A549 (cell line): ENCODE measurements around the gene HOXB5. TPM values are rescaled to one million over a fixed set of nuclear protein-coding genes. Genes with fewer than 3 reads are reported as not detected.

ENCODE experiments used
- ATAC-seq, 2 experiments: fragments of 200-7000 bp in 1 of 2; fragments of >200 bp in 1 of 2; cut with Nextera tagmentation in 1 of 2; cut with Tn5 transposase in 1 of 2; 3 replicates each; pipeline versions ENCODE4 v1.8.0 to v1.9.1; 2018 to 2020; ENCODE audit warnings: mild to moderate bottlenecking in 1 of 2, moderate library complexity in 1 of 2
- CTCF ChIA-PET: fragments of 300-600 bp; sonication (Branson Sonifier 250); formaldehyde crosslinking; extraction: SDS; loops from one replicate; lab custom pipeline; 2021; ENCODE audit warnings: antibody characterized with exemption, inconsistent platforms; lab: Yijun Ruan, JAX
- POLR2A ChIA-PET: fragments of 350-600 bp; formaldehyde crosslinking; extraction: SDS; loops from one replicate; lab custom pipeline; 2021; ENCODE audit warnings: antibody characterized with exemption, inconsistent platforms; lab: Yijun Ruan, JAX
- DNase-seq, 2 experiments: peaks; one replicate each; pipeline versions ENCODE4 v3.0.0 to v3.0.0-alpha.2; 2011 to 2016; ENCODE audit warnings: low read depth in 1 of 2, low spot score in 1 of 2
- FAIRE-seq: peaks from 2 replicates; lab custom pipeline; 2011; peaks lifted over from hg19 to GRCh38; lab: Jason Lieb, UNC
- H3K27ac ChIP-seq, 2 experiments: fragments of >200 bp; sonication (Bioruptor Twin); formaldehyde crosslinking; 3 replicates each; pipeline ENCODE4 v1.5.1; 2016 to 2017
- H3K4me1 ChIP-seq: fragments of >200 bp; sonication (Bioruptor Twin); formaldehyde crosslinking; 3 replicates; pipeline ENCODE4 v1.6.1; 2016
- H3K4me2 ChIP-seq: fragments of >200 bp; sonication (Bioruptor Twin); formaldehyde crosslinking; 3 replicates; pipeline ENCODE4 v1.6.1; 2016
- H3K4me3 ChIP-seq: fragments of >200 bp; sonication (Bioruptor Twin); formaldehyde crosslinking; 3 replicates; pipeline ENCODE4 v1.5.1; 2016
- H3K9me3 ChIP-seq: fragments of >200 bp; sonication (Bioruptor Twin); formaldehyde crosslinking; 3 replicates; pipeline ENCODE4 v1.6.1; 2016
- CHD2 ChIP-seq: fragments of 150-350 bp; IDR thresholded peaks from 2 replicates; pipeline ENCODE4 v1.6.1; 2014; ENCODE audit warnings: low read length; ENCODE audit not compliant: partially characterized antibody
- E2F6 ChIP-seq: IDR thresholded peaks from 2 replicates; pipeline ENCODE4 v1.6.1; 2012; ENCODE audit warnings: low read depth, borderline replicate concordance
- ELK1 ChIP-seq: fragments of 150-350 bp; IDR thresholded peaks from 2 replicates; pipeline ENCODE4 v1.6.1; 2014; ENCODE audit warnings: low read depth, mild to moderate bottlenecking, low read length
- FOSB ChIP-seq: fragments of 250-450 bp; sonication (Bioruptor Pico); IDR thresholded peaks from 2 replicates; pipeline ENCODE4 v1.5.0; 2020; ENCODE audit warnings: mild to moderate bottlenecking, moderate library complexity
- FOSL2 ChIP-seq, 2 experiments: fragments of 450-650 bp in 1 of 2; fragments of >200 bp in 1 of 2; sonication (Bioruptor Twin) in 1 of 2; formaldehyde crosslinking; IDR thresholded peaks; 2 replicates each; pipeline versions ENCODE4 v1.5.0 to v1.6.1; 2016 to 2020; ENCODE audit warnings: mild to moderate bottlenecking in 1 of 2, moderate library complexity in 1 of 2
- FOXS1 ChIP-seq: fragments of 250-450 bp; sonication (Bioruptor Pico); IDR thresholded peaks from 2 replicates; pipeline ENCODE4 v1.5.0; 2020; ENCODE audit warnings: mild to moderate bottlenecking, moderate library complexity
- GATA3 ChIP-seq: IDR thresholded peaks from 2 replicates; pipeline ENCODE4 v1.6.1; 2012; ENCODE audit warnings: borderline replicate concordance
- HES2 ChIP-seq: fragments of >200 bp; sonication (Bioruptor Twin); formaldehyde crosslinking; IDR thresholded peaks from 2 replicates; pipeline ENCODE4 v1.6.1; 2016
- HEYL ChIP-seq: fragments of 250-450 bp; sonication (Bioruptor Pico); IDR thresholded peaks from 2 replicates; pipeline ENCODE4 v1.8.0; 2021; ENCODE audit warnings: mild to moderate bottlenecking, moderate library complexity
- HOXB5 ChIP-seq: fragments of 250-450 bp; sonication (Bioruptor Pico); IDR thresholded peaks from 2 replicates; pipeline ENCODE4 v1.5.0; 2020; ENCODE audit warnings: mild to moderate bottlenecking, moderate library complexity
- NPAS2 ChIP-seq: fragments of 250-450 bp; sonication (Bioruptor Pico); IDR thresholded peaks from 2 replicates; pipeline ENCODE4 v1.8.0; 2022; ENCODE audit warnings: mild to moderate bottlenecking, moderate library complexity, borderline replicate concordance
- NR3C1 ChIP-seq: fragments of >200 bp; sonication (Bioruptor Twin); formaldehyde crosslinking; IDR thresholded peaks from 3 replicates; pipeline ENCODE4 v1.6.1; 2017
- PHF8 ChIP-seq: fragments of 200-600 bp; sonication (generic); IDR thresholded peaks from 2 replicates; pipeline ENCODE4 v1.6.1; 2016; ENCODE audit warnings: low read depth, mild to moderate bottlenecking, antibody characterized with exemption, moderate library complexity, borderline replicate concordance
- POLR2AphosphoS2 ChIP-seq: conservative IDR thresholded peaks from 2 replicates; pipeline ENCODE4 v1.6.1; 2012; ENCODE audit warnings: low read length, improper control_type of control experiment, inconsistent platforms
- REST ChIP-seq: fragments of 200-600 bp; sonication (generic); IDR thresholded peaks from 2 replicates; pipeline ENCODE4 v1.6.1; 2016; ENCODE audit warnings: antibody characterized with exemption, mild to moderate bottlenecking, moderate library complexity
- RFX5 ChIP-seq: fragments of 450-650 bp; IDR thresholded peaks from 2 replicates; pipeline ENCODE4 v1.7.1; 2014; ENCODE audit warnings: antibody characterized with exemption, mild to moderate bottlenecking, moderate library complexity
- SMC3 ChIP-seq: fragments of >200 bp; sonication (Bioruptor Twin); formaldehyde crosslinking; IDR thresholded peaks from 3 replicates; pipeline ENCODE4 v1.6.1; 2018; ENCODE audit warnings: inconsistent platforms
- TP53 ChIP-seq: fragments of 250-450 bp; sonication (Bioruptor Pico); IDR thresholded peaks from 2 replicates; pipeline ENCODE4 v1.5.0; 2021; ENCODE audit warnings: mild to moderate bottlenecking, moderate library complexity
- ZC3H11A ChIP-seq: fragments of 450-650 bp; IDR thresholded peaks from 2 replicates; pipeline ENCODE4 v1.6.1; 2014; ENCODE audit warnings: antibody characterized with exemption, mild to moderate bottlenecking
- ZNF302 ChIP-seq: fragments of 250-450 bp; sonication (Bioruptor Pico); IDR thresholded peaks from 2 replicates; pipeline ENCODE4 v1.9.0; 2021; ENCODE audit warnings: inconsistent platforms, mild to moderate bottlenecking, moderate library complexity
- WGBS: methylation state at CpG from one replicate; pipeline ENCODE4 v1.1.6; 2017; ENCODE audit errors: missing lambda C conversion rate; 5-methylcytosine and 5-hydroxymethylcytosine counted together
- polyA plus RNA-seq, 4 experiments: library from polyadenylated mRNA; depleted of rRNA in 3 of 4; stranded (reverse); fragments of >200 nt; fragmentation: RNase III in 1 of 4; extraction: RNeasy Plus Mini Kit Qiagen cat#74134 plus additional on column Dnase treatment in 1 of 4; gene quantifications; 2 replicates in 3 of 4; 3 replicates in 1 of 4; pipeline ENCODE4 v1.2.3, GENCODE V29; 2011 to 2017

The HOXB5 gene
- polyA plus RNA-seq, 2 of the 4 experiments (the other 2 are of a cell fraction) = 2.5 to 3.0 TPM

- 50% methylated on average over 2 of the region's 2 CpGs for WGBS
- TF ChIP-seq ELK1 = no peak
- TF ChIP-seq FOXS1 (CRISPR knock-in tag) = no peak
- no peak for TF ChIP-seq HEYL (CRISPR knock-in tag)
- Histone ChIP-seq H3K9me3 (no peaks in the 10 kb centered on the region), H3K4me3 (no peak overlapping the region), H3K27ac (peak overlapping the region in 1 of 2 experiments; percentile 6; a peak in 1 of 6 replicates), H3K4me1 (peaks cover 7% of the 10 kb centered on the region; the same call in 1 of the 3 replicates), H3K4me2 (no peak overlapping the region)
- ATAC-seq = no peak
- FAIRE-seq = no peak
- DNase-seq = no peak
- ChIA-PET CTCF (interaction anchor here (1.1 to 2.6 kb wide), 6 partner anchors 9 to 307 kb away, joined by 3 to 12 read pairs (median 4); no protein-coding TSS in a partner anchor), POLR2A (no interaction called here)
These were observed 26.9 kb downstream of the HOXB5 start for GRCh38 chr17:48566717-48567116.

- DNase-seq (no peak), FAIRE-seq (no peak), ATAC-seq (no peak)
- ChIA-PET CTCF (interaction anchor here (0.6 to 2.6 kb wide), 5 partner anchors 74 to 619 kb away, joined by 3 to 12 read pairs (median 3); no protein-coding TSS in a partner anchor), POLR2A (no interaction called here)
- no peak overlapping the region for H3K4me3 ChIP-seq
- H3K27ac ChIP-seq = peak overlapping the region in 1 of 2 experiments; percentile 6; a peak in 1 of 6 replicates
- H3K4me1 ChIP-seq = peaks cover 12% of the 10 kb centered on the region; the same call in 2 of the 3 replicates
- H3K4me2 ChIP-seq = no peak overlapping the region
- no peaks in the 10 kb centered on the region for H3K9me3 ChIP-seq
- no peak for TF ChIP-seq FOSL2 (IDR thresholded peaks at IDR 0.05)
- no peak for TF ChIP-seq FOSL2 (CRISPR knock-in tag; IDR thresholded peaks at IDR 0.05)
- no peak for TF ChIP-seq PHF8
- no peak for TF ChIP-seq ZC3H11A
- TF ChIP-seq ZNF302 = no peak
- TF ChIP-seq CHD2 = no peak
- TF ChIP-seq E2F6 = no peak
- no peak for TF ChIP-seq NR3C1
- TF ChIP-seq GATA3 = no peak
- no peak for TF ChIP-seq SMC3
- TF ChIP-seq REST = no peak
- no peak for TF ChIP-seq NPAS2 (CRISPR knock-in tag)
- TF ChIP-seq FOSB (CRISPR knock-in tag) = no peak
- TF ChIP-seq RFX5 = no peak
- no peak for TF ChIP-seq HOXB5 (CRISPR knock-in tag)
- TF ChIP-seq HES2 = no peak
- no peak for TF ChIP-seq POLR2AphosphoS2
- no peak for TF ChIP-seq TP53 (CRISPR knock-in tag)
- TF ChIP-seq HEYL (CRISPR knock-in tag) = no peak
- WGBS = 71% methylated on average over 4 of the region's 4 CpGs
These were observed 27.5 kb downstream of the HOXB5 start for GRCh38 chr17:48565925-48566710.
